Upper lobe of left lung (tissue), 4 donors: ENCODE data around the gene CACNA1H.

Experiments used
- POLR2A ChIP-seq, 4 donors: fragments of 450-650 bp; IDR thresholded peaks; one replicate each; pipeline ENCODE4 v1.5.1; 2016 to 2017; ENCODE audit warnings: antibody characterized with exemption in 4 of 4, mild to moderate bottlenecking in 2 of 4
- POLR2AphosphoS5 ChIP-seq, 2 donors: sonication (generic); formaldehyde crosslinking; IDR thresholded peaks; one replicate each; pipeline ENCODE4 v1.5.1; 2017; ENCODE audit warnings: antibody characterized with exemption in 2 of 2
- TF ChIP-seq, protein P1 (sequence below), 6 experiments: fragments of 450-650 bp in 4 of 6; fragments of 200-600 bp in 2 of 6; sonication (generic) in 2 of 6; IDR thresholded peaks; one replicate each; pipeline ENCODE4 v1.5.1; 2016 to 2019; ENCODE audit warnings: antibody characterized with exemption in 6 of 6

DNA sequence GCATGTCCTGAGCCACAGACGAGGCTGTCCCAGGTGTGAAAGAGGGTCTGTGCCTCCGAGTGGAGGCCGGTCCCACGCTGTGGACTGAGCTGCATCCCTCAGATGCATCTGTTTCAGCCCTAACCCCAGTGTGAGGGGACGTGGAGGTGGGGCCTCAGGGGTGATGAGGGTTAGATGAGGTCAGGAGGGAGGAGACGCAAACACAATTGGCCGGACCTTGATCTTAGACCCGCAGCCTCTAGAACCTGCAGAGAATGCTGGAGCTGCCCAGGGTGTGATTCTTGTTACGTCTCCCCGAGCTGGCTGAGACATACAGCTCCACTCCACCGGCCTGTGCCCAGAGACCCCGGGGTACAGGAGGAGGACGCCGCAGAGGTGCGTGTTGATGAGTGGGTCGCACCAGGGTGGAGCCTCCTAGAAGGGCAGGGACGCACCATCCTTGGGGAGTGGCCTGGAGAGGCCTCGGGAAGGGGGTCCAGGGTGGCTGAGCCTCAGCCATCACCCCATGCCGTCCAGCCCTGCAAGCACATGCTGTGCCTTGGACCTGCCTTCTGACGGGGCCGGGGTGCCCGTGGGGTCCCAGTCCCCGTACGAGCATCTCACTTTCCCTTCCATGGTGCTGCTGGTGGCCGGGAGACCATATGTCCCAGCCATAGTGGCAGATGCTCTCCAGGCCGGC lies 40.3 kb upstream of the CACNA1H start:
- TF ChIP-seq, protein P1, sequence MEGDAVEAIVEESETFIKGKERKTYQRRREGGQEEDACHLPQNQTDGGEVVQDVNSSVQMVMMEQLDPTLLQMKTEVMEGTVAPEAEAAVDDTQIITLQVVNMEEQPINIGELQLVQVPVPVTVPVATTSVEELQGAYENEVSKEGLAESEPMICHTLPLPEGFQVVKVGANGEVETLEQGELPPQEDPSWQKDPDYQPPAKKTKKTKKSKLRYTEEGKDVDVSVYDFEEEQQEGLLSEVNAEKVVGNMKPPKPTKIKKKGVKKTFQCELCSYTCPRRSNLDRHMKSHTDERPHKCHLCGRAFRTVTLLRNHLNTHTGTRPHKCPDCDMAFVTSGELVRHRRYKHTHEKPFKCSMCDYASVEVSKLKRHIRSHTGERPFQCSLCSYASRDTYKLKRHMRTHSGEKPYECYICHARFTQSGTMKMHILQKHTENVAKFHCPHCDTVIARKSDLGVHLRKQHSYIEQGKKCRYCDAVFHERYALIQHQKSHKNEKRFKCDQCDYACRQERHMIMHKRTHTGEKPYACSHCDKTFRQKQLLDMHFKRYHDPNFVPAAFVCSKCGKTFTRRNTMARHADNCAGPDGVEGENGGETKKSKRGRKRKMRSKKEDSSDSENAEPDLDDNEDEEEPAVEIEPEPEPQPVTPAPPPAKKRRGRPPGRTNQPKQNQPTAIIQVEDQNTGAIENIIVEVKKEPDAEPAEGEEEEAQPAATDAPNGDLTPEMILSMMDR (IDR thresholded peaks at IDR 0.05) = no peak
- TF ChIP-seq POLR2AphosphoS5 (IDR thresholded peaks at IDR 0.05) (no peak), POLR2A (IDR thresholded peaks at IDR 0.05) (no peak)
